HT-29 (cell line): ENCODE measurements around the gene NCDN. TPM values are rescaled to one million over a fixed set of nuclear protein-coding genes. Genes with fewer than 3 reads are reported as not detected.

Experiments used
- DNase-seq: peaks from one replicate; pipeline ENCODE4 v3.0.0-alpha.2; 2015; ENCODE audit warnings: low spot score
- total RNA-seq: library from RNA; depleted of rRNA; stranded (reverse); fragments of >200 nt; shearing (Covaris generic); gene quantifications from 2 replicates; pipeline ENCODE4 v1.2.3, GENCODE V29; 2014; rRNA removed

NCDN gene
- total RNA-seq, 1 experiment from 2014 or later, result 50.9 TPM

- no peak for DNase-seq
These were observed 33.0 kb downstream of the NCDN start for GRCh38 chr1:35590476-35591040.

- no peak for DNase-seq
These were observed 33.6 kb downstream of the NCDN start for GRCh38 chr1:35591211-35591610.

GRCh38 chr1:35592991-35593769 is 35.6 kb downstream of the NCDN start:
- no peak for DNase-seq

- no peak for DNase-seq
These were observed 36.6 kb downstream of the NCDN start for GRCh38 chr1:35594005-35594760.

- DNase-seq, result no peak
These were observed 38.1 kb downstream of the NCDN start for GRCh38 chr1:35595684-35596083.

GRCh38 chr1:35597870-35598269 is 40.3 kb downstream of the NCDN start:
- DNase-seq, result no peak

GRCh38 chr1:35598895-35599294 is 41.3 kb downstream of the NCDN start:
- no peak for DNase-seq

GRCh38 chr1:35599411-35599810 is 41.8 kb downstream of the NCDN start:
- no peak for DNase-seq

- DNase-seq, result no peak
These were observed 43.0 kb downstream of the NCDN start for GRCh38 chr1:35600593-35600992.

- DNase-seq, result no peak
These were observed 45.9 kb downstream of the NCDN start for GRCh38 chr1:35603468-35603867.

GRCh38 chr1:35603941-35604340 is 46.3 kb downstream of the NCDN start:
- no peak for DNase-seq

- DNase-seq, result no peak
These were observed 47.7 kb downstream of the NCDN start for GRCh38 chr1:35605071-35605866.

GRCh38 chr1:35605867-35606182 is 48.2 kb downstream of the NCDN start:
- no peak for DNase-seq

- DNase-seq, result no peak
These were observed 54.1 kb downstream of the NCDN start for GRCh38 chr1:35611655-35612054.

- no peak for DNase-seq
These were observed 57.8 kb downstream of the NCDN start for GRCh38 chr1:35615440-35615839.

Other genes with a start within 250 kb of the NCDN start
- 33.9 and 34.1 TPM in 2 replicates for gene KIAA0319L, start 396 bp upstream of the NCDN start, total RNA-seq
- gene TFAP2E, start 15.5 kb downstream of the NCDN start, total RNA-seq, result 0.05 and 0.28 TPM in 2 replicates
- 39.1 and 42.2 TPM in 2 replicates for gene PSMB2, start 83.7 kb downstream of the NCDN start, total RNA-seq
- gene C1orf216, start 161.1 kb downstream of the NCDN start, total RNA-seq, result 22.2 and 25.5 TPM in 2 replicates
- gene CLSPN, start 212.2 kb downstream of the NCDN start, total RNA-seq, result 9.4 and 10.9 TPM in 2 replicates